NCI-H2171 (cell line): ENCODE measurements around the gene RANBP3.
"Not testable (repeated sequence)": the region's sequence is repeated elsewhere in the genome, so short reads cannot be mapped to it uniquely, and the experiment has no call there.

Experiments used
- DNase-seq: peaks from one replicate; lab custom pipeline; 2025; lab: John Stamatoyannopoulos, UW

The RANBP3 gene

DNA sequence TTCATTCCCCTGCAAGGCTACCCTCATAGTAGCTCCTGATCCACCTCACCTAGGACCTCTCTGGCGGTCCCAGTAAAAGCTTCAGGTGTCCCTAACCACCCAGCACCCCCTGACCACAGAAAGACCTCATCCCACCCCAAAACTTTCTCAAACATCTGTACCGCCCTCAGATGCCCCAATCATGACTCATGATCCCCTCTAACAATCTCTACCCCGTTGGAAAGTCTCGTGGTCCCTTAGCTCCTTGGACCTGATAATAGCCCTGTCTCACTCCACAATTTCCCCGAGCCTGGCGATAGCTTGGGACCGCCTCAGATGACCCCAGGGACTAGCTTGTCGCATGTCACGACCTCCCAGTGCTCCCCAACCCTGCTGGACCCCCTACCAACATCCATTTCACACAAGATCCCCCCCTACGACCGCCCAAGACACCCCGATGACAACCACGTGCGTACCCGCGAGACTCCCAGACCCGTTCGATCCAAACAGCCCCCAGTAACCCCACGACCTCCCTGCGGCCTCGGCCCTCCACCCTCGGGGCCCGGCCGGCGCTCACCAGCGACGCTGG lies 74.8 kb downstream of the RANBP3 start:
- no peak for DNase-seq

- DNase-seq, result no peak
These were observed 77.0 kb downstream of the RANBP3 start for GRCh38 chr19:5900976-5901375.

- no peak for DNase-seq
These were observed 78.0 kb downstream of the RANBP3 start for GRCh38 chr19:5899728-5900526.

DNA sequence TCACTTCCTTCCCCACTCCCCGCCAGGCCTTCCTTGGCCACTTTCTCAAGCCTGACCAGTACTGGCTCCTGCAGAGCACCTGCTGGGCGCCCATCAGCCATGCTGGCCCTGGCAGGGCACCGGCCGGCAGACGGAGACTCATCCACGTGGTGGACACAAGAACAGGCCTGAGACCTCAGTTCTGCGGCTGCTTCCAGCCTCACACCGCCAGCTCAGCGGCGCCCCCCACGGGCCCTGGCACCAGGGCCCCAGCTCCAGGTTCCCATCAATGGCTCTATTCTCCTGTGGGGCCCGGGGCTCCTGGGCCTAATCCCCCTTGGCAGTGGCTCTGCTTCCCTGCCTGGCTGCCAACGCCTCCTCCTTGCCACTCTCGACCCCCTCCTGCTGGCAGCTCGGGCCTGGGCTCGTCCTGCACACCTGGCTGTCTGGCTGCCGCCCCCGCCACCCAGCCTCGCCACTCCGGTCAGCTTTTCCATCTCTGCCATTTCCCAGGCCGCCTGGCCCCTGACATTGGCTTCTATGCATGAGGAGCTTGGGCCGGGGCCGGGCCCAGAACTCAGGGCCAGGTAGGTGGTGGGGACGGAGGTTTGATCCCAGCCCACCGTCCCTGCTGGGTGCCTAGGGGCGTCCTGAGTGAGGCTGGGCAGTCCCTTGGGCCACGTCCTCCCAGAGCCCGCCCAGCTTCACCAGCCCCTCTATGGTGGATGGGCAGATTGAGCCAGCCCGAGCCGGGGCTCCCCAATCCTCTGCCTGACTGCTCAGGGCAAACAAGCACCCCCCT lies 80.6 kb downstream of the RANBP3 start:
- no peak for DNase-seq

DNA sequence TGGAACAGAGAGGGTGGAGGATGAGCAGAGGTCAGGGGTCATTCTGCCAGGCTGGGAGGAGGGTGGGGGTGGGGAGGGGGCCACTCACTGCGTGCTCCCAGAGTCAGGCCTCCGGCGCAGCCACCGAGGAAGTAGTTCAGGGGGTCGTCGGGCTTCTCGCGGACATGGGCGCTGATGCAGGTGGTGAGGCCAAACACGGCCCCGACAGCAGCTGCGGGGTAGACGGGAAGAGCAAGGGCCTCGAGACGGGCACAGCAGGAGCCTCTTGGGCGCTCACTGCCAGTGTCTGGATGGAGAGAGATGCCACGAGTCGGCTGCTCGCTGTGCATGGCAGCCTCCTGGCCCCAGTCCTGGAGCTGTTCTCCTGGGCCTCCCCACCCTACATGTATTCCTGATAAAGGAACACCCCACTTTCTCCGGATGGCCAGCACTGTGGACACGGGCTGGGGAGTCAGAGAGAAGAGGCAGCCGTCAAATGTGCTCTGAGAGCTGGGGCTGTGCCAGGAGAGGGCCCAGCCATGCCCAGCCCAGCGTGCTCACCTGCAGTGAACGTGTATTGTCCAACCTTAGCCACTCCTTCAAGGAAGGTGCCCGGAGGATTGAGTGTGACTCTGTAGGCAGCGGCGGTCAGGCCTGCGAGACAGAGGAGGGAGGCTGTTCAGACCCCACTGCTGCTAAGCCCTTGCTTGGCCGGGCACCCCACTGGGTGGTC lies 81.4 kb downstream of the RANBP3 start:
- no peak for DNase-seq

GRCh38 chr19:5895890-5896289 lies 82.0 kb downstream of the RANBP3 start:
- no peak for DNase-seq

DNA sequence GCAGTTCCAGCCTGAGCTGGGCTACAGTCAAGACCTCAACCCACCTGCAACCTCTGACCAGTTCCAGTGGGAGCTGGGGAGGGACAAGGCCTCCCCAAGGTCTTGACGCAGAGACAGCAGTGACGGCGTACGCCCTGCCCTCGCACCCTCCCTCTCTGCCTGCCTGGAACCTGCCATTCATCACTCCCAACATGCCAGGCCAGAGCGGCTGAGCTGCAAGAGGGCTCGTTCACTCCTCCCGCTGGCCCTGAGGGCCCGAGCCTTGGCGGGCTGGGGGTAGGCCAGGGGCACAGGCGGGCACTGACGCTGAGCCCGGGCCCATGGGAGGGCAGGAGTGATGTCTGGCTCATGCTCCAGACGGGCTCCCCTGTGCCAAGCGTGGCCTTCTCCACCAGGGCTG lies 82.5 kb downstream of the RANBP3 start:
- no peak for DNase-seq

- no peak for DNase-seq
These were observed 83.1 kb downstream of the RANBP3 start for GRCh38 chr19:5894704-5895349.

- DNase-seq, result peak; percentile 35
These were observed 83.8 kb downstream of the RANBP3 start for GRCh38 chr19:5893907-5894703.

- DNase-seq, result no peak
These were observed 84.5 kb downstream of the RANBP3 start for GRCh38 chr19:5893296-5893903.

- DNase-seq, result no peak
These were observed 85.1 kb downstream of the RANBP3 start for GRCh38 chr19:5892772-5893275.

GRCh38 chr19:5891938-5892771 lies 85.8 kb downstream of the RANBP3 start:
- no peak for DNase-seq

- no peak for DNase-seq
These were observed 86.4 kb downstream of the RANBP3 start for GRCh38 chr19:5891572-5891937.

DNA sequence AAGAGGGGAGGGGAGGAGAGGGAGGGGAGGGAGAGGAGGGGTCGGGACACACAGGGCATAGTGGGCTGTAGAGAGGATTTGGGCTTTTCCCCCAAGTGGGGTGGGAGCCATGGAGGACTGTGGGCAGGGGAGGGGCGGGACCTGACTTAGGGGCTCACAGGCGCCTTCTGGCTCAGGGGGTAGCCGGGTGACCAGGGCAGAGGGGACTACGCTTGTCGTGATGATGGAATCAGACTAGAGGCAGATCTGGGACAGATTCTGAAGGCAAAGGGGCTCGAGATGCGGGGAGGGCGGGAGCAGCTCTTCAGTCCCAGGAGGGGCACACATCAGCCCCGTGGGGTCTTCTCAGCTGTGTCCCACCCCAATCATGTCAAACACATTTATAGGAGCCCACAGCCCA lies 87.8 kb downstream of the RANBP3 start:
- no peak for DNase-seq

DNA sequence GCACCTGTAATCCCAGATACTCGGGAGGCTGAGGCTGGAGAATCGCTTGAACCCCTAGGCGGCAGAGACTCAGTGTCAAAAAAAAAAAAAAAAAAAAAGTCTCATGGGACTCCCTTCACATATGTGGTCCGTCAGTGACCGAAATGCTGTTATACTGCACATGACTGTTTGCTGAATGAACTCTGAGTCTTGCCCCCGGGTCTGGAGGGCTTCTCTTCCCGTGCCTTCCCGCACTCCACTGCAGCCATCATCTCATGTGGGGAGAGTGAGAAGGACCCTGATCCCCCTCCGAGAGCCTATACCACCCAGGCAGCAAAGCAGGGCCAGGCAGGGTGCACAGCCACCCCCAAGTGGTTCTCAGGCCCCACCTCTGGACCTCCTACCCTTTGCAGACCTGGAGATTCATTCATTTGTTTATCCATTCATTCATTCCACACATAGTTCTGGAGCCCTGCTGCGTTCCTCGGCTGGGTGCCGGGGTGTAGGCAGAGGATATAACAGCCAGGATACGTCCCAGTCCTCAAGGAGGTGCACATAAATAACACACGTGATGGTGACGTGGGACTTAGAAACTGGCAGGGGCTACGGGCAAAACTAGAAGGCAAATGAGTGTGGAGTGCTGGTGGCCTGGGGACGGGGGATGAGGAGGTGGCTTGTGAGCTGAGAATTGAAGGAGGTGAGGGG lies 88.5 kb downstream of the RANBP3 start:
- no peak for DNase-seq

DNA sequence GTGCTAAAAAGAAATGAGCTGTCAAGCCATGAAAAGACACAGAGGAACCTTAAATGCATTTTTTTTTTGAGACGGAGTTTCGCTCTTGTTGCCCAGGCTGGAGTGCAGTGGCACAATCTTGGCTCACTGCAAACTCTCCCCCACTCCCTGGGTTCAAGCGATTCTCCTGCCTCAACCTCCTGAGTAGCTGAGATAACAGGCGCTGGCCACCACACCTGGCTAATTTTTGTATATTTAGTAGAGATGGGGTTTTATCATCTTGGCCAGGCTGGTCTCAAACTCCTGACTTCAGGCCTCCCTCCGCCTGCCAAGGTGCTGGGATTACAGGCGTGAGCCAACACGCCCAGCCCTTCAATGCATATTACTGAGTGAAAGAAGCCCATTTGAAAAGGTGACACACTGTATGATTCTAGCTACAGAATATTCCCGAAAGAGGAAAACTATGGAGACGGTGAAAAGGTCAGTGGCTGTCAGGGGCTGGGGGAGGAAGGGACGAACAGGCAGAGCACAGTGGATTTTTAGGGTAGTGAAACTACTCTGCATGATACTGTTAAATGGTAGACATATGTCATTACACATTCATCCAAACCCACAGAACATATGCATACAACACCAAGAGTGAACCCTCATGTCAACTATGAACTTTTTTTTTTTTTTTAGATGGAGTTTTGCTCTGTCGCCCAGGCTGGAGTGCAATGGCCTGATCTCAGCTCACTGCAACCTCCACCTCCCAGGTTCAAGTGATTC lies 93.7 kb downstream of the RANBP3 start:
- not testable (repeated sequence) for DNase-seq

- not testable (repeated sequence) for DNase-seq
These were observed 94.6 kb downstream of the RANBP3 start for GRCh38 chr19:5883157-5883873.
